ENCODE measurements around the gene DIDO1. TPM values are rescaled to one million over a fixed set of nuclear protein-coding genes. Genes with fewer than 3 reads are reported as not detected.

DIDO1 gene
- polyA plus RNA-seq, 6 donors from 2014 or later, result 24.3 to 39.9 (median 28.3) TPM

GRCh38 chr20:62941792-62942191 lies 15.5 kb upstream of the DIDO1 start:
- H3K4me3 Mint-ChIP-seq, result peak overlapping the region in 2 of 8 donors; percentile 33 to 53
- peaks cover 29 to 32% (median 29%) of the 10 kb centered on the region in 3 donors for H3K4me1 Mint-ChIP-seq
- no peaks in the 10 kb centered on the region for H3K27me3 Mint-ChIP-seq
- no peak for DNase-seq
- no peak for ATAC-seq (ENCODE audit: low read depth in 2 of 2)
- no peaks in the 10 kb centered on the region for H3K9me3 Mint-ChIP-seq
- H3K36me3 Mint-ChIP-seq, result peaks cover 10 to 15% of the 10 kb centered on the region in 2 donors
- H3K27ac Mint-ChIP-seq, result peak overlapping the region in 1 of 6 donors; percentile 72

DNA sequence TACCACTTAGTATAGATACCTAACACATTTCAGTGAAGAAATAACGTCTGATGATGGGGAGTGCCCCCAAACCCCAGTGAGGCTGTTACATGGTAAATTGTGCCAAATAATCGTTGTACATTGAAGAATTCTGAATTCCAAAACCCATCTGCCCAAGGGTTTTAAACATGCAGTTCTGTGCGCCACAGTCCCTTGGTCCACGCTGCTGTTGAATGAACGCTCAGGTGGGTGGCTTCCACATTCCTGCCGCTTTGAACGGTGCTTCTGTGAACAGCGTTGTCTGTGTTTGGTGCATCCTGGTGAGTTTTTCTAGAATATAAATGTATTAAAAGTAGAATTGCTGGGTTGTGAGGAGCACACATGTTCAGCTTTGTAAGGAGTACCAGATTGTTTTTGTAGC lies 14.6 kb upstream of the DIDO1 start:
- no peaks in the 10 kb centered on the region for H3K9me3 Mint-ChIP-seq
- DNase-seq (no peak), ATAC-seq (ENCODE audit: low read depth in 2 of 2) (no peak)
- peaks cover 29 to 35% (median 33%) of the 10 kb centered on the region in 3 donors for H3K4me1 Mint-ChIP-seq
- H3K27me3 Mint-ChIP-seq, result no peaks in the 10 kb centered on the region
- peak overlapping the region in 4 of 8 donors; percentile 22 to 97 (median 44) for H3K4me3 Mint-ChIP-seq
- H3K27ac Mint-ChIP-seq, result peak overlapping the region in 1 of 6 donors; percentile 69
- peaks cover 10 to 15% of the 10 kb centered on the region in 2 donors for H3K36me3 Mint-ChIP-seq

- H3K9me3 Mint-ChIP-seq, result no peaks in the 10 kb centered on the region
Measured at GRCh38 chr20:62938105-62938888, 12.0 kb upstream of the DIDO1 start, which contains the start of gene GID8. TSS of gene GID8 (plus strand) at chr20:62938147. CDS start at chr20:62941503, 3,356 bp downstream.

DNA sequence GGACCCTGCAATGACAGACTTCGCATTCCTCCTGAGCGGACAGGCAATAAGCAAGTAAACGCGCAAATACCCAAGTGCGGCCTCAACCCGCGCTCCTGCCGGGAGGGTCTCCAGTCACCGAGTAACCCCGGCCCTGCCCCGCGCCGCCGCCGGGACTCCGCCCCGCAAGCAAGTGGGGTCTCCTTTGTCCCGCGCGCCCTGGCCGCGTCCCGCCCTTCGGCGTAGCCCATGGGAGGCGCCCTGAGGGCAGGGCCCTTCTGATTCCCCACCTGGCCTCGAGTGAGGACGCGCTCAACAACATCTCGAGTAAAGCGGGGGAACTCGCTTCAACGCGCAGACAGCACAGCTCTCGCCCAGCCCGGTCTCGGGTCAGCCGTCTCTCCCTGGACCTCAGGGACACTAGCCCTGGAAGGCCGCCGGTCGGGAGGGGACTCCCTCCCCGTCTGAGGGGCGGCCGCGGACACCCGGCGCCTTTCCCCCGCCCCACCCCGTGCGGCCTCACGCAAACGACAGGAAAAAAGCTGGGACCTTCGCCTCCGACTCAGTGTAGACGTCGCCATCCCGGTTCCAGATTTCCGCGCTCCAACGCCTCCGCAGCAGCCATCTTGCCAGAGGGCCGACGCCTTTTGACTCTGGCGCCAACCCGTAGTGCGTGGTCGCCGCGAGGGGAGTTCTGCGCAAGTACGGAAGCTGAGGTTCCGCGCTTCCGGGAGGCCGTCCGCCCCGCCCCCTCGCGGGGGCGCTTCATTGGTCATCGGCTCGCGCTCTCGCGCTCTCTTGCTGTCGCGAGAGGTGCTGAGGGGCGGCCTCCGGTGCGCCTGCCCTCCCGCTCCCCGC lies 11.2 kb upstream of the DIDO1 start:
- Mint-ChIP-seq H3K4me1 (peaks cover 36 to 41% (median 36%) of the 10 kb centered on the region in 3 donors), H3K27ac (peak overlapping the region; percentile 95 to 99 (median 98)), H3K27me3 (no peaks in the 10 kb centered on the region), H3K9me3 (no peaks in the 10 kb centered on the region), H3K4me3 (peak overlapping the region in 3 of 8 donors; percentile 93 to 99 (median 98)), H3K36me3 (peaks cover 6 to 7% of the 10 kb centered on the region in 2 donors)
- peak; percentile 86 to 90 for ATAC-seq (ENCODE audit: low read depth in 2 of 2)
- peak; percentile 97 for DNase-seq

More at GRCh38 chr20:62938105-62938888, 12.0 kb upstream of the DIDO1 start, which contains the start of gene GID8:
- DNase-seq (no peak), ATAC-seq (ENCODE audit: low read depth in 2 of 2) (peak; percentile 51 to 59)
- H3K27ac Mint-ChIP-seq, result peak within 1 kb of the TSS; percentile 97 to 99 (median 98)
- no peaks in the 10 kb centered on the region for H3K27me3 Mint-ChIP-seq
- H3K4me3 Mint-ChIP-seq, result peak within 1 kb of the TSS in 7 of 8 donors; percentile 87 to 99 (median 95)
- H3K36me3 Mint-ChIP-seq, result peaks cover 7 to 10% of the 10 kb centered on the region in 2 donors
- peaks cover 29 to 35% (median 33%) of the 10 kb centered on the region in 3 donors for H3K4me1 Mint-ChIP-seq

DNA sequence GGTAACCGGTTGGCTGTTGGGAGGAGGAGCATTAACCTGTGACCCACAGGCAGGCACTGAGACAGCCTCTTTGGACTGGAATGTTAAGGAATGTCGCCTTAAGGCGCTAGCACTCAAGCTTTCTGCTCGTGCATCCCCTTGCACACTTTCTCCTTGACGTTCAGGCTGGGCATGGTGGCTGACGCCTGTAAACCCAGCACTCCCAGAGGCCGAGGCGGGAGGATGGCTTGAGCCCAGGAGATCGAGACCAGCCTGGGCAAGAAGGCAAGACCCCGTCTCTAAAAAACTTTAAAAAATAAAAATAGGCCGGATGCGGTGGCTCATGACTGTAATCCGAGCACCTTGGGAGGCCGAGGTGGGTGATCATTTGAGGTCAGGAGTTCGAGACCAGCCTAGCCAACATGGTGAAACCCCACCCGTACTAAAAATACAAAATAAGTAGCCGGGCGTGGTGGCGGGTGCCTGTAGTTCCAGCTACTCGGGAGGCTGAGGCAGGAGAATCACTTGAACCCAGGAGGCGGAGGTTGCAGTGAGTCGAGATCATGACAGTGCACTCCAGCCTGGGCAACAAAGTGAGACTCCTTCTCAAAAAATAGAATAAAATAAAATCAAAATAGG lies 9.8 kb upstream of the DIDO1 start:
- DNase-seq, result no peak
- peak overlapping the region in 2 of 8 donors; percentile 93 to 98 for H3K4me3 Mint-ChIP-seq
- peaks cover 31 to 45% (median 35%) of the 10 kb centered on the region in 3 donors for H3K4me1 Mint-ChIP-seq
- no peaks in the 10 kb centered on the region for H3K9me3 Mint-ChIP-seq
- no peaks in the 10 kb centered on the region for H3K36me3 Mint-ChIP-seq
- peak overlapping the region in 1 of 6 donors; percentile 42 for H3K27ac Mint-ChIP-seq
- H3K27me3 Mint-ChIP-seq, result no peaks in the 10 kb centered on the region
- ATAC-seq (ENCODE audit: low read depth in 2 of 2), result no peak

DNA sequence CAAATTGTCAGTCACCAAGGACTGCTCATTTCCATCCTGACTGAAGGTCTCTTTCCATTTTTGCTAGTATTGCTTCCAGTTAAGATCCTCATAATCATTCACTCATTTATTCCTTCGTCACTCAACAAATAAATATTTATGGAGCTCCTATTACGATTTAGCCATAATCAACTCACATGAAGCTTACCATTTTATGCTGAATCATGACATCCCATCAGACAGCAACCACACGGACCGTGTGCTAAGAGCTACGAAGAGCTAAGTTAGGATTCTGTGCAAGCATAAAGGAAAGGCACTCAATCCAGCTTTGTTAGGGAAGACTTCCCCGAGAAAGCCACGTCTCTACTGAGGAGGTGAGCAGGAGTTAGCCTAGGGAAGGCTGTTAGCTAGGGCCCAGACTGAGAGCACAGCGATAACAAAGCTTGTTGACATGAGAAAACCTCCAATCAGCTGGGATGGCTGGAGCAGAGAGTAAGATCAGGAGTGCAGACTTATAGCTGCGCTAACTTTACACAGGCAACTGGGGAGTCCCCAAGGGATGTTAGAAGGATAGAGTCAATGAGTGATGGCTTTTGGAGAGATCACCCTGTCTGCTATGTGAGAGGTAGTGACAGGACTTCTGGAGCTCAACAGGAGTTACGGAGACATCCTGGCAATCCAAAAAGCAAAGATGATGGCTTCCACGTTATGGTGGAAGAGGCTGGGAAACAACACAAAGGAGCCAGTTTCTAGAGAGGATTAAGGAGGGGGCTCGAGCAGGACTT lies 9.1 kb upstream of the DIDO1 start:
- no peaks in the 10 kb centered on the region for H3K27me3 Mint-ChIP-seq
- peak overlapping the region in 1 of 6 donors; percentile 6 for H3K27ac Mint-ChIP-seq
- H3K36me3 Mint-ChIP-seq, result no peaks in the 10 kb centered on the region
- H3K4me3 Mint-ChIP-seq, result no peak overlapping the region
- DNase-seq (no peak), ATAC-seq (ENCODE audit: low read depth in 2 of 2) (no peak)
- no peaks in the 10 kb centered on the region for H3K9me3 Mint-ChIP-seq
- H3K4me1 Mint-ChIP-seq, result peaks cover 33 to 47% (median 35%) of the 10 kb centered on the region in 3 donors

DNA sequence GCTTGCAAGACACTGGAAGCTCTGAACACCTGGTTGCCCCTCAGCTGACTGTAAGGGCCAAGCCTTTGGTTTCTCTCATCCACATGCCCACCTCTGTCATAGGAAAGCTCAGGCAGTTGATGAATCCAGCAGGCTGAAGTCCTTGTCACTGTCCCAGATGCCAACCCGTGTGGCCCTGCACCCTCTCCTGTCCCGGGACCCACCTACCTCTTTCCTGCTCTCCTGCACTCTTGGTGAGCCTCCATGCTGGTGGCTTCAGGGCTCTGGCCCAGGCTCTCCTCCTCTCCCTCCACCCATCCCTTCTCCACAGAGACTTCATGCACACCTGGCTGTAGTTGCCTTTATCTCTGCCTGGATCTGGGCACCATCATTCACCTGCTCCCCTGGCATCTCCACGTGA lies 7.7 kb upstream of the DIDO1 start:
- Mint-ChIP-seq H3K4me3 (no peak overlapping the region), H3K27me3 (no peaks in the 10 kb centered on the region), H3K27ac (no peak overlapping the region), H3K36me3 (no peaks in the 10 kb centered on the region), H3K9me3 (no peaks in the 10 kb centered on the region), H3K4me1 (peaks cover 28 to 45% (median 37%) of the 10 kb centered on the region in 3 donors)
- no peak for ATAC-seq (ENCODE audit: low read depth in 2 of 2)
- DNase-seq, result no peak

GRCh38 chr20:62931464-62931863 lies 5.2 kb upstream of the DIDO1 start:
- Mint-ChIP-seq H3K4me3 (peak overlapping the region in 3 of 8 donors; percentile 19 to 86 (median 51)), H3K27me3 (no peaks in the 10 kb centered on the region), H3K27ac (peak overlapping the region in 2 of 6 donors; percentile 15 to 29), H3K9me3 (no peaks in the 10 kb centered on the region), H3K4me1 (peaks cover 29 to 57% (median 51%) of the 10 kb centered on the region in 3 donors), H3K36me3 (no peaks in the 10 kb centered on the region)
- no peak for DNase-seq
- ATAC-seq (ENCODE audit: low read depth in 2 of 2), result no peak

DNA sequence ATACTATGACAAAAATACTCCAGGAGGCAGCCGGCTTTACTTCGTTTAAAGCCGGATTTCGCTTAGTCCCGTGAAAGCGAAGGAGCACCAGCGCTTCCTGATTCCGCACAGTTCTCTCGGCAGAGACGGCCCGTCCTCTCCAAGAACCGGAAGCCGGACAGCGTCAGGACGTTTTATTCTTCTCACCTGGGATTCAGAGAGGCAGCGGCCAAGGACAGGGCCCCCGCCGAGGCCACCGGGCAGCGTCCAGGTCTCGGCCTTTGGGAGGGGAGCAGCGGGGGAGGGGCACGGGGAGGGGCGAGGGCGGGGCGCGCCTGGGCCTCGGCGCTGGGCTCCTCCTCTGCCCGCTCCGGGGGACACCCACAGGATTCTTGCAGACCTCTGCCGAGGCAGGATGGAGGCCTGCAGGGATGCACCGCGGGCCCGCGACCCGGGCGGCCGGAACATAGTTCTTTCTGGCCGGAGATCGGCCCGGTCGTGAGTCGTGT lies 2.8 kb upstream of the DIDO1 start:
- DNase-seq (peak; percentile 43), ATAC-seq (ENCODE audit: low read depth in 2 of 2) (peak; percentile 11 to 28)
- Mint-ChIP-seq H3K36me3 (no peaks in the 10 kb centered on the region), H3K27me3 (no peaks in the 10 kb centered on the region), H3K4me3 (peak overlapping the region; percentile 86 to 98 (median 93)), H3K27ac (peak overlapping the region in 5 of 6 donors; percentile 94 to 96 (median 95)), H3K9me3 (no peaks in the 10 kb centered on the region), H3K4me1 (peaks cover 37 to 68% (median 61%) of the 10 kb centered on the region in 3 donors)

- peaks cover 40 to 74% (median 65%) of the 10 kb centered on the region in 3 donors for H3K4me1 Mint-ChIP-seq
- no peak for ATAC-seq (ENCODE audit: low read depth in 2 of 2)
- no peaks in the 10 kb centered on the region for H3K9me3 Mint-ChIP-seq
- H3K4me3 Mint-ChIP-seq, result peak overlapping the region; percentile 86 to 98 (median 93)
- H3K27me3 Mint-ChIP-seq, result no peaks in the 10 kb centered on the region
- peak overlapping the region; percentile 90 to 96 (median 94) for H3K27ac Mint-ChIP-seq
- no peaks in the 10 kb centered on the region for H3K36me3 Mint-ChIP-seq
- DNase-seq, result no peak
Measured at GRCh38 chr20:62928246-62928939, 2.1 kb upstream of the DIDO1 start.

DNA sequence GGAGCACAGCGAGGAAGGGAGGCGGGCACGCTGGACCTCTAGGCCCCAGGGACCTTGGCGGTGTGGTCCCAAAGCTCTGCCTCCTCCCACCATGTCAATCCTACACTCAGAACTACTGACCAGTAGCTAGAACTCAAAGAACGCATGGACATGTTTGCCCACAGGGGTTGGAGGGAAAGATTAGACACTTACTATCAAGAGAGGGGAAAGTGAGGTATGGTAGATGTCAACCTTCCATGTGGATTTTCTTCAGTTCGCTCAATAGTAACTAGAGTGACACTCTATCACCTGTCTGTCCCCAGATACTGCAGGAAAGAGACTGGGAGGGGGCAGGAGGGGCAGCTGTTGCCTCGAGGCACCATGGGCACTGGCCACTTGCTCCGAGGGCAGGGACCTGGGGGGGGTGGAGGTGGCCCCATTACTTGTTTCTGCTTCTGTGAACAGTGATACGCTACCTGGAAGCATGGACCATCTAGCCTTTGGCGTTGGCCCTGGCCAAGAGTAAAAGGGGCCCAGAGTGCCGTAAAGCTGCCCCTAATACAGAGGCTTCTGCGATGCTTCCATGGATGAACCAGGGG lies 912 bp upstream of the DIDO1 start:
- Mint-ChIP-seq H3K4me1 (peaks cover 42 to 79% (median 66%) of the 10 kb centered on the region in 3 donors), H3K36me3 (no peaks in the 10 kb centered on the region), H3K27me3 (no peaks in the 10 kb centered on the region), H3K27ac (peak overlapping the region in 5 of 6 donors; percentile 78 to 97 (median 94)), H3K4me3 (peak overlapping the region; percentile 86 to 98 (median 92)), H3K9me3 (no peaks in the 10 kb centered on the region)
- no peak for DNase-seq
- ATAC-seq (ENCODE audit: low read depth in 2 of 2), result no peak

All from naive B cell (primary cell).